NB4 (cell line): ENCODE measurements around the gene GNA12.

Experiments used
- MYC ChIP-seq: IDR thresholded peaks from 2 replicates; pipeline ENCODE4 v1.6.1; 2011; ENCODE audit warnings: low read depth, low read length
- POLR2A ChIP-seq: IDR thresholded peaks from 2 replicates; pipeline ENCODE4 v1.6.1; 2011; ENCODE audit warnings: mild to moderate bottlenecking; ENCODE audit not compliant: insufficient read length; ENCODE audit errors: extremely low read depth
- TF ChIP-seq, protein P1 (sequence below): IDR thresholded peaks from one replicate; pipeline ENCODE4 v1.5.1; 2012; ENCODE audit warnings: low read depth, low read length
- TF ChIP-seq, protein P2 (sequence below): IDR thresholded peaks from 2 replicates; pipeline ENCODE4 v1.6.1; 2011; ENCODE audit warnings: low read depth, low read length

DNA sequence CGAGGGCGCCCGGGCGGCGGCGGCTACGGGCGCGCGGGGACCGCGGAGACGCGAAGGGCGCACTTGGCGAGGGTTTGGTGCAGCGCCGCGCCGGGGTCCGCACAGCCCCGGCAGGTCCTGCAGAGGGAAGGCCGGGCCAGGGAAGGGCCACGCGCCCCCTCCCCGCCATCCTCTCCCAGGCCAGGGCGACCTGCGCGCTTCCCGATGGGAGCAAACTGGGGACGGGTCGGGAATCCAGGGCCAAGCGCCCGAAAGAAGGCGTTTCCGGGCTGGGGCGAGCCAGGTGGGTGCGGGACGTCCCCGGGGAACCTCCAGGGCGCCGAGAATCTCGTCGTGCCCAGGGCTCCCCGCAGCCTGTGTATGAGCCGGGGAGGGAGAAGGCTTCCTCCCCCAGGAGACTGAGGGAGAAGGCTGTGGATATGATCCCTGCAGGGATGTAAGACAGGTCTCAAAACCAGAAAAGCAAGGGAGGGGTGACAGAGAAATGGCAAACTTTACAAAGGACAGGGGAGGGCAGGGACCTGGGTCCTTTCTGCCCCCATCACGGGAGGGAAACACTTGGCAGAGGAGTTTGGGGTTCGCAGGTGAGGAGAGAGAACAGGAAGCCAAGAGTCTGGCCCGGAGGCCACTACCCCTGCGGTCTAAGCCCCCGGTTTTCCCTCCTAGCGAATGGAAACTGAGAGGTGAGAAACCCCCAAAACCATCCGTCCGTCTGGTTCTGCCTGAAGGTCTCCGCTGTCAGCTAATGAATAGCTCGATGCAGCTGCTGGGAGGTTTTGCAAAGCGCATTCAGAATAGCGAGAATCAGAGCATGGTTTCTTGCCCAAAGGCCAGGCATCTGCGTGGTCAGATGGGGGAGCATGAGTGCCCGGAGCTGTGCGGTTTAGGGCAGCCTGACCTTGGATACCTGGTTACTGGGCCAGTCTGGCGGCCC lies 155.4 kb downstream of the GNA12 start:
- TF ChIP-seq POLR2A (no peak), MYC (no peak)
- TF ChIP-seq, protein P1, sequence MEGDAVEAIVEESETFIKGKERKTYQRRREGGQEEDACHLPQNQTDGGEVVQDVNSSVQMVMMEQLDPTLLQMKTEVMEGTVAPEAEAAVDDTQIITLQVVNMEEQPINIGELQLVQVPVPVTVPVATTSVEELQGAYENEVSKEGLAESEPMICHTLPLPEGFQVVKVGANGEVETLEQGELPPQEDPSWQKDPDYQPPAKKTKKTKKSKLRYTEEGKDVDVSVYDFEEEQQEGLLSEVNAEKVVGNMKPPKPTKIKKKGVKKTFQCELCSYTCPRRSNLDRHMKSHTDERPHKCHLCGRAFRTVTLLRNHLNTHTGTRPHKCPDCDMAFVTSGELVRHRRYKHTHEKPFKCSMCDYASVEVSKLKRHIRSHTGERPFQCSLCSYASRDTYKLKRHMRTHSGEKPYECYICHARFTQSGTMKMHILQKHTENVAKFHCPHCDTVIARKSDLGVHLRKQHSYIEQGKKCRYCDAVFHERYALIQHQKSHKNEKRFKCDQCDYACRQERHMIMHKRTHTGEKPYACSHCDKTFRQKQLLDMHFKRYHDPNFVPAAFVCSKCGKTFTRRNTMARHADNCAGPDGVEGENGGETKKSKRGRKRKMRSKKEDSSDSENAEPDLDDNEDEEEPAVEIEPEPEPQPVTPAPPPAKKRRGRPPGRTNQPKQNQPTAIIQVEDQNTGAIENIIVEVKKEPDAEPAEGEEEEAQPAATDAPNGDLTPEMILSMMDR, result no peak
- TF ChIP-seq, protein P2, sequence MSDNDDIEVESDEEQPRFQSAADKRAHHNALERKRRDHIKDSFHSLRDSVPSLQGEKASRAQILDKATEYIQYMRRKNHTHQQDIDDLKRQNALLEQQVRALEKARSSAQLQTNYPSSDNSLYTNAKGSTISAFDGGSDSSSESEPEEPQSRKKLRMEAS, result no peak
